H1 (cell line): Measurements from ENCODE around the gene SLC2A14. TPM values are rescaled to one million over a fixed set of nuclear protein-coding genes. Genes with fewer than 3 reads are reported as not detected.
A peak's percentile ranks its signal among the peaks of the same experiment; 100 is the strongest.
"Not testable (repeated sequence)": the region's sequence is repeated elsewhere in the genome, so short reads cannot be mapped to it uniquely, and the experiment has no call there.

Source experiments
- CTCF ChIA-PET: fragments of 300-600 bp; sonication (Branson Sonifier 250); formaldehyde crosslinking; loops from one replicate; lab custom pipeline; 2021; ENCODE audit not compliant: partially characterized antibody; lab: Charles Lee
- POLR2A ChIA-PET: fragments of 300-600 bp; sonication (Branson Sonifier 250); formaldehyde crosslinking; loops from one replicate; lab custom pipeline; 2021; ENCODE audit warnings: inconsistent platforms; ENCODE audit not compliant: partially characterized antibody; lab: Charles Lee
- DNase-seq, 2 experiments: peaks; one replicate each; pipeline versions ENCODE4 v3.0.0 to v3.0.0-alpha.2; 2010 to 2022; ENCODE audit warnings: low spot score in 2 of 2, low read depth in 1 of 2, mixed read lengths in 1 of 2
- FAIRE-seq: peaks from 2 replicates; lab custom pipeline; 2011; peaks lifted over from hg19 to GRCh38; lab: Jason Lieb, UNC
- H2AFZ ChIP-seq: 2 replicates; pipeline ENCODE4 v1.8.1; 2012; ENCODE audit warnings: low read length, inconsistent platforms
- H2AK5ac ChIP-seq: 2 replicates; pipeline ENCODE4 v1.6.1; 2013; ENCODE audit warnings: low read depth, low read length
- H2BK120ac ChIP-seq: replicated peaks from 2 replicates; pipeline ENCODE3; 2013; ENCODE audit warnings: low read depth, low read length, inconsistent platforms
- H2BK12ac ChIP-seq: 2 replicates; pipeline ENCODE4 v1.6.1; 2013; ENCODE audit warnings: low read depth, low read length
- H2BK15ac ChIP-seq: 2 replicates; pipeline ENCODE4 v1.6.1; 2013; ENCODE audit warnings: low read length
- H2BK20ac ChIP-seq: 2 replicates; pipeline ENCODE4 v1.6.1; 2013; ENCODE audit warnings: low read length
- H2BK5ac ChIP-seq: 2 replicates; pipeline ENCODE4 v1.6.1; 2013; ENCODE audit warnings: low read depth, low read length
- H3K14ac ChIP-seq: 2 replicates; pipeline ENCODE4 v1.6.1; 2013; ENCODE audit warnings: inconsistent platforms; ENCODE audit not compliant: insufficient read length
- H3K18ac ChIP-seq: 2 replicates; pipeline ENCODE4 v1.6.1; 2013; ENCODE audit warnings: low read length; ENCODE audit errors: extremely low read depth
- H3K23ac ChIP-seq: 2 replicates; pipeline ENCODE4 v1.6.1; 2013; ENCODE audit warnings: inconsistent platforms; ENCODE audit not compliant: insufficient read length
- H3K23me2 ChIP-seq: 2 replicates; pipeline ENCODE4 v1.6.1; 2013; ENCODE audit warnings: low read depth, low read length
- H3K27ac ChIP-seq: 2 replicates; pipeline ENCODE4 v1.6.1; 2011; ENCODE audit warnings: low read depth, low read length, inconsistent platforms
- H3K27me3 ChIP-seq, 4 experiments: replicated peaks in 1 of 4; 1 replicate in 1 of 4; 2 replicates in 3 of 4; pipeline versions ENCODE4 v1.6.1 to v1.8.1; 2011 to 2013; ENCODE audit warnings: low read length in 3 of 4, mild to moderate bottlenecking in 3 of 4, inconsistent platforms in 2 of 4, mixed read lengths in 2 of 4, moderate library complexity in 1 of 4; ENCODE audit not compliant: control insufficient read depth in 3 of 4, insufficient read depth in 3 of 4; ENCODE audit errors: extremely low read depth in 1 of 4
- H3K36me3 ChIP-seq, 4 experiments: 2 replicates each; pipeline versions ENCODE4 v1.6.1 to v1.8.1; 2011 to 2013; ENCODE audit warnings: mild to moderate bottlenecking in 4 of 4, low read length in 3 of 4, moderate library complexity in 2 of 4, control low read depth in 1 of 4, inconsistent platforms in 1 of 4; ENCODE audit not compliant: insufficient read depth in 4 of 4, control insufficient read depth in 2 of 4
- H3K4ac ChIP-seq: replicated peaks from 2 replicates; pipeline ENCODE3; 2013; ENCODE audit warnings: low read length, low read depth, mixed read lengths, inconsistent platforms; ENCODE audit not compliant: insufficient read length
- H3K4me1 ChIP-seq, 4 experiments: replicated peaks in 1 of 4; 1 replicate in 1 of 4; 2 replicates in 3 of 4; pipeline versions ENCODE4 v1.6.1 to v1.8.1; 2011 to 2013; ENCODE audit warnings: low read length in 3 of 4, inconsistent platforms in 2 of 4, mixed read lengths in 1 of 4; ENCODE audit not compliant: insufficient read depth in 4 of 4, control insufficient read depth in 3 of 4
- H3K4me2 ChIP-seq, 2 experiments: 2 replicates each; pipeline versions ENCODE4 v1.6.1 to v1.8.1; 2011 to 2013; ENCODE audit warnings: low read depth in 2 of 2, low read length in 2 of 2, control low read depth in 1 of 2, inconsistent platforms in 1 of 2, mild to moderate bottlenecking in 1 of 2; ENCODE audit not compliant: insufficient read depth in 1 of 2
- H3K4me3 ChIP-seq, 4 experiments: fragments of 200-600, 300-600 bp in 1 of 4; sonication (generic), shearing (Covaris generic), sonication (Bioruptor Twin) in 1 of 4; 2 replicates each; pipeline versions ENCODE4 v1.5.1 to v1.8.1; 2011 to 2016; ENCODE audit warnings: low read length in 4 of 4, low read depth in 3 of 4, control low read depth in 2 of 4, inconsistent platforms in 2 of 4, mild to moderate bottlenecking in 2 of 4, mixed read lengths in 1 of 4, moderate library complexity in 1 of 4; ENCODE audit not compliant: insufficient read depth in 2 of 4; ENCODE audit errors: extremely low read depth in 1 of 4
- H3K56ac ChIP-seq: replicated peaks from 2 replicates; pipeline ENCODE3; 2013; ENCODE audit warnings: low read depth, mild to moderate bottlenecking, mixed read lengths, low read length, inconsistent platforms; ENCODE audit not compliant: insufficient read length
- H3K79me1 ChIP-seq: 2 replicates; pipeline ENCODE4 v1.6.1; 2013; ENCODE audit warnings: low read depth, low read length, control low read depth
- H3K79me2 ChIP-seq, 2 experiments: 2 replicates each; pipeline versions ENCODE4 v1.6.1 to v1.8.1; 2012 to 2013; ENCODE audit warnings: low read length in 2 of 2, mild to moderate bottlenecking in 2 of 2, inconsistent platforms in 1 of 2; ENCODE audit not compliant: insufficient read depth in 2 of 2, control insufficient read depth in 1 of 2
- H3K9ac ChIP-seq, 4 experiments: replicated peaks in 1 of 4; 1 replicate in 1 of 4; 2 replicates in 3 of 4; pipeline versions ENCODE4 v1.6.1 to v1.8.1; 2011 to 2013; ENCODE audit warnings: low read depth in 3 of 4, low read length in 3 of 4, control low read depth in 2 of 4, mild to moderate bottlenecking in 2 of 4, moderate library complexity in 2 of 4, inconsistent platforms in 1 of 4; ENCODE audit errors: extremely low read depth in 1 of 4
- H3K9me3 ChIP-seq, 2 experiments: 2 replicates each; pipeline versions ENCODE4 v1.6.1 to v1.8.1; 2012 to 2013; ENCODE audit warnings: mild to moderate bottlenecking in 2 of 2, moderate library complexity in 2 of 2, control low read depth in 1 of 2, inconsistent platforms in 1 of 2, low read depth in 1 of 2, low read length in 1 of 2, mixed read lengths in 1 of 2; ENCODE audit not compliant: insufficient read depth in 2 of 2
- H4K20me1 ChIP-seq, 2 experiments: replicated peaks in 1 of 2; 2 replicates each; pipeline versions ENCODE3 to v1.8.1; 2011 to 2013; ENCODE audit warnings: inconsistent platforms in 2 of 2, low read length in 2 of 2, mild to moderate bottlenecking in 1 of 2; ENCODE audit not compliant: insufficient read depth in 2 of 2, control insufficient read depth in 1 of 2
- H4K5ac ChIP-seq: 2 replicates; pipeline ENCODE4 v1.6.1; 2013; ENCODE audit warnings: low read length, low read depth, mixed read lengths, inconsistent platforms; ENCODE audit not compliant: insufficient read length
- H4K8ac ChIP-seq: 2 replicates; pipeline ENCODE4 v1.8.0; 2013; ENCODE audit warnings: mild to moderate bottlenecking, moderate library complexity, low read length, inconsistent platforms; ENCODE audit not compliant: insufficient read depth; ENCODE audit errors: extremely low read depth
- H4K91ac ChIP-seq: replicated peaks from 2 replicates; pipeline ENCODE3; 2013; ENCODE audit warnings: low read length, mixed read lengths, inconsistent platforms; ENCODE audit not compliant: insufficient read length
- WGBS, 2 experiments: shearing (Covaris generic) in 1 of 2; methylation state at CpG; one replicate each; pipeline versions ENCODE4 v1.1.6 to v1.1.7; 2013 to 2015; ENCODE audit warnings: low lambda C conversion rate in 2 of 2, mixed read lengths in 2 of 2, inconsistent platforms in 1 of 2, low coverage in 1 of 2, missing lambda C conversion rate in 1 of 2; ENCODE audit not compliant: insufficient replicate concordance in 2 of 2, insufficient coverage in 1 of 2, insufficient read length in 1 of 2; ENCODE audit errors: extremely low coverage in 1 of 2, missing lambda C conversion rate in 1 of 2; 5-methylcytosine and 5-hydroxymethylcytosine counted together
- polyA plus RNA-seq, 7 experiments: library from polyadenylated mRNA; depleted of rRNA in 3 of 7; stranded (reverse) in 5 of 7; unstranded in 2 of 7; fragments of >200 nt in 5 of 7; fragments of 200-250 nt in 2 of 7; gene quantifications; 1 replicate in 5 of 7; 2 replicates in 1 of 7; 4 replicates in 1 of 7; pipeline versions ENCODE4 v1.2.1 to v1.2.3, GENCODE V29; 2011 to 2013; ENCODE audit warnings: missing spikeins in 2 of 7, mixed read lengths in 2 of 7
- total RNA-seq: library from RNA; stranded (reverse); fragmentation: NEBNext Ultra II Directional; extraction: Animal tissue kit (Norgen Biotek cat#: 25700); gene quantifications from 2 replicates; pipeline ENCODE4 v1.2.1, GENCODE V29; 2021

The SLC2A14 gene
- total and polyA plus RNA-seq, 2 of the 8 experiments (the other 6 are each of a cell fraction or from before 2014, with no cell fraction given), result 11.1 to 19.3 TPM

GRCh38 chr12:7862301-7862700 lies 10.4 kb downstream of the SLC2A14 start:
- not testable (repeated sequence) for H2BK15ac ChIP-seq, H4K91ac ChIP-seq, H3K23ac ChIP-seq, H2AFZ ChIP-seq, H3K23me2 ChIP-seq, H2BK120ac ChIP-seq, H2BK20ac ChIP-seq, H3K4ac ChIP-seq, H3K56ac ChIP-seq, H3K36me3 ChIP-seq, H4K20me1 ChIP-seq, H3K79me1 ChIP-seq, H3K79me2 ChIP-seq, DNase-seq, H3K14ac ChIP-seq, H2AK5ac ChIP-seq, H3K4me3 ChIP-seq, H4K8ac ChIP-seq, H3K27ac ChIP-seq, H4K5ac ChIP-seq, H3K4me2 ChIP-seq, H3K9ac ChIP-seq, H3K27me3 ChIP-seq, H3K9me3 ChIP-seq, FAIRE-seq
- POLR2A ChIA-PET, result interaction anchor here (0.8 to 4.1 kb wide), 9 partner anchors 13 to 108 kb away, joined by 3 to 22 read pairs (median 5); no protein-coding TSS in a partner anchor
- Histone ChIP-seq H3K18ac (peak overlapping the region; percentile 51), H2BK12ac (0 out of 2 replicates have a peak overlapping the region, but pooled peaks have one; percentile 17), H2BK5ac (peak overlapping the region; percentile 52; the same call in 1 of the 2 replicates), H3K4me1 (peaks cover 0 to 11% (median 3%) of the 10 kb centered on the region in 4 experiments; a peak in 3 of 7 replicates)
- WGBS, 2 experiments, result 97% methylated on average over 13 of the region's 24 CpGs; no CpG with 5 or more reads in 1 of the 2 experiments
- CTCF ChIA-PET, result interaction anchor here (1.1 to 10.0 kb wide), 13 partner anchors 8 to 145 kb away, joined by 3 to 67 read pairs (median 3); partner anchors contain the start of gene SLC2A3
